Body of pancreas (tissue), 4 donors: ENCODE data around the gene ARSG. TPM values are rescaled to one million over a fixed set of nuclear protein-coding genes. Genes with fewer than 3 reads are reported as not detected.

Experiments used
- ATAC-seq: fragments of 150-250 bp; one replicate; pipeline ENCODE4 v1.9.1; 2016
- DNase-seq, 4 donors: peaks; one replicate each; pipeline ENCODE4 v3.0.0-alpha.2; 2019
- H3K27ac ChIP-seq, 4 donors: fragments of 200-600 bp; sonication (generic); 1 replicate in 3 of 4; 2 replicates in 1 of 4; pipeline versions ENCODE4 v1.5.1 to v1.6.1; 2016 to 2019; ENCODE audit warnings: mild to moderate bottlenecking in 1 of 4, mixed read lengths in 1 of 4, moderate library complexity in 1 of 4
- H3K27me3 ChIP-seq, 2 donors: fragments of 200-600 bp; sonication (generic); one replicate each; pipeline ENCODE4 v1.6.0; 2016; ENCODE audit warnings: mild to moderate bottlenecking in 1 of 2
- H3K36me3 ChIP-seq, 2 donors: fragments of 200-600 bp; sonication (generic); replicated peaks in 1 of 2; 2 replicates each; pipeline ENCODE4 v1.5.1; 2016; ENCODE audit warnings: low read depth in 2 of 2; ENCODE audit not compliant: insufficient read depth in 1 of 2
- H3K4me1 ChIP-seq: fragments of 200-600 bp; sonication (generic); one replicate; pipeline ENCODE4 v1.6.0; 2016
- H3K4me3 ChIP-seq, 2 donors: fragments of 200-600 bp; sonication (generic); 1 replicate in 1 of 2; 2 replicates in 1 of 2; pipeline ENCODE4 v1.5.1; 2016 to 2019
- H3K9me3 ChIP-seq, 3 donors: fragments of 200-600 bp; sonication (generic); 1 replicate in 2 of 3; 2 replicates in 1 of 3; pipeline ENCODE4 v1.5.1; 2016
- CTCF ChIP-seq, 7 experiments: fragments of 450-650 bp in 4 of 7; fragments of 200-600 bp in 3 of 7; sonication (generic) in 3 of 7; IDR thresholded peaks; one replicate each; pipeline ENCODE4 v1.5.1; 2016 to 2019; ENCODE audit warnings: antibody characterized with exemption in 7 of 7
- POLR2A ChIP-seq, 3 donors: fragments of 450-650 bp; IDR thresholded peaks; one replicate each; pipeline ENCODE4 v1.6.1; 2016; ENCODE audit warnings: antibody characterized with exemption in 3 of 3, mild to moderate bottlenecking in 2 of 3
- WGBS, 2 donors: methylation state at CpG; one replicate each; pipeline ENCODE4 v1.1.5; 2017; 5-methylcytosine and 5-hydroxymethylcytosine counted together
- intact Hi-C: fragments of 100-400 bp; cut with DNase I; formaldehyde crosslinking; loops from one replicate; pipeline ENCODE4 v1.15.1; 2023
- total RNA-seq, 2 donors: library from RNA; depleted of rRNA; stranded (reverse); fragments of >200 nt; gene quantifications; one replicate each; pipeline ENCODE4 v1.1.0, GENCODE V29; 2016

ARSG gene
- total RNA-seq, 2 donors from 2014 or later: 0.52 to 1.6 TPM

- Histone ChIP-seq H3K4me1 (peaks cover 6% of the 10 kb centered on the region), H3K27me3 (no peaks in the 10 kb centered on the region), H3K4me3 (no peak overlapping the region), H3K36me3 (no peaks in the 10 kb centered on the region), H3K27ac (no peak overlapping the region), H3K9me3 (no peaks in the 10 kb centered on the region)
- DNase-seq: no peak
- 72% methylated on average over 9 of the region's 9 CpGs for WGBS, 2 donors
- intact Hi-C loops: no loop called here
- no peak for TF ChIP-seq CTCF (IDR thresholded peaks at IDR 0.05)
- no peak for TF ChIP-seq POLR2A (IDR thresholded peaks at IDR 0.05)
- ATAC-seq: no peak
Observed at GRCh38 chr17:68301438-68301959, 10.2 kb downstream of the ARSG start.

GRCh38 chr17:68302066-68302564, 10.8 kb downstream of the ARSG start:
- ATAC-seq: no peak
- H3K27me3 ChIP-seq: no peaks in the 10 kb centered on the region
- peaks cover 6% of the 10 kb centered on the region for H3K4me1 ChIP-seq
- H3K27ac ChIP-seq: no peak overlapping the region
- no peak for DNase-seq
- intact Hi-C loops: no loop called here
- 61 to 70% methylated on average over 10 of the region's 10 CpGs for WGBS, 2 donors
- no peaks in the 10 kb centered on the region for H3K9me3 ChIP-seq
- no peaks in the 10 kb centered on the region for H3K36me3 ChIP-seq
- no peak overlapping the region for H3K4me3 ChIP-seq
- no peak for TF ChIP-seq POLR2A (IDR thresholded peaks at IDR 0.05)
- TF ChIP-seq CTCF (IDR thresholded peaks at IDR 0.05): no peak

- peaks cover 6% of the 10 kb centered on the region for H3K4me1 ChIP-seq
- no peak for TF ChIP-seq POLR2A (IDR thresholded peaks at IDR 0.05)
- no peak for TF ChIP-seq CTCF (IDR thresholded peaks at IDR 0.05)
- no peak for ATAC-seq
- DNase-seq: no peak
- H3K4me3 ChIP-seq: no peak overlapping the region
- no peaks in the 10 kb centered on the region for H3K36me3 ChIP-seq
- WGBS, 2 donors: 57 to 60% methylated on average over 4 of the region's 4 CpGs
- no peaks in the 10 kb centered on the region for H3K27me3 ChIP-seq
- H3K27ac ChIP-seq: no peak overlapping the region
- H3K9me3 ChIP-seq: no peaks in the 10 kb centered on the region
- intact Hi-C loops: no loop called here
Observed at GRCh38 chr17:68302666-68303065, 11.4 kb downstream of the ARSG start.

GRCh38 chr17:68304706-68305105, 13.4 kb downstream of the ARSG start:
- no peak for ATAC-seq
- TF ChIP-seq POLR2A (IDR thresholded peaks at IDR 0.05) (no peak), CTCF (IDR thresholded peaks at IDR 0.05) (no peak)
- peaks cover 6% of the 10 kb centered on the region for H3K4me1 ChIP-seq
- WGBS, 2 donors: 90 to 94% methylated on average over 6 of the region's 6 CpGs
- H3K9me3 ChIP-seq: no peaks in the 10 kb centered on the region
- H3K4me3 ChIP-seq: no peak overlapping the region
- DNase-seq: no peak
- no peaks in the 10 kb centered on the region for H3K27me3 ChIP-seq
- intact Hi-C loops: no loop called here
- no peaks in the 10 kb centered on the region for H3K36me3 ChIP-seq
- H3K27ac ChIP-seq: no peak overlapping the region

- Histone ChIP-seq H3K36me3 (no peaks in the 10 kb centered on the region), H3K4me3 (no peak overlapping the region), H3K27me3 (no peaks in the 10 kb centered on the region), H3K9me3 (no peaks in the 10 kb centered on the region), H3K4me1 (peaks cover 6% of the 10 kb centered on the region), H3K27ac (peak overlapping the region in 1 of 4 donors; percentile 17)
- intact Hi-C loops: no loop called here
- TF ChIP-seq CTCF (IDR thresholded peaks at IDR 0.05) (no peak), POLR2A (IDR thresholded peaks at IDR 0.05) (no peak)
- ATAC-seq: no peak
- 46 to 48% methylated on average over 4 of the region's 4 CpGs for whole genome bisulfite sequencing, 2 donors
- DNase-seq: no peak
Observed at GRCh38 chr17:68305142-68305541, 13.8 kb downstream of the ARSG start.
